ENCODE data around the gene TMPRSS6. TPM values are rescaled to one million over a fixed set of nuclear protein-coding genes. Genes with fewer than 3 reads are reported as not detected.

TMPRSS6 gene
- total RNA-seq, 2 experiments from 2014 or later = 39.9 to 42.1 TPM

GRCh38 chr22:37046589-37046988, 62.9 kb downstream of the TMPRSS6 start:
- no peaks in the 10 kb centered on the region for H3K36me3 Mint-ChIP-seq
- H3K27ac Mint-ChIP-seq = no peak overlapping the region
- DNase-seq = no peak
- POLR2A ChIA-PET = no interaction called here
- H3K4me3 Mint-ChIP-seq = no peak overlapping the region
- intact Hi-C loops (cut with micrococcal nuclease) = loop anchor here (1.0 to 10.0 kb wide), 2 partner anchors 152 to 262 kb away; no protein-coding TSS in a partner anchor
- H3K4me1 Mint-ChIP-seq (ENCODE audit: low read depth) = peaks cover 20% of the 10 kb centered on the region
- H3K9me3 Mint-ChIP-seq = no peaks in the 10 kb centered on the region
- CTCF ChIA-PET = interaction anchor here (0.6 to 4.4 kb wide), 26 partner anchors 9 to 895 kb away, joined by 3 to 55 read pairs (median 5); partner anchors contain the start of genes MPST and TST
- H3K27me3 Mint-ChIP-seq = no peaks in the 10 kb centered on the region

- POLR2A ChIA-PET = no interaction called here
- Mint-ChIP-seq H3K4me1 (ENCODE audit: low read depth) (peaks cover 22% of the 10 kb centered on the region), H3K27me3 (no peaks in the 10 kb centered on the region), H3K27ac (no peak overlapping the region), H3K4me3 (no peak overlapping the region), H3K36me3 (no peaks in the 10 kb centered on the region), H3K9me3 (no peaks in the 10 kb centered on the region)
- peak; percentile 35 for DNase-seq
- CTCF ChIA-PET = interaction anchor here (0.6 to 4.4 kb wide), 27 partner anchors 10 to 895 kb away, joined by 3 to 55 read pairs (median 5); partner anchors contain the start of genes MPST and TST
- intact Hi-C loops (cut with micrococcal nuclease) = loop anchor here (1.0 to 10.0 kb wide), 3 partner anchors 23 to 261 kb away; no protein-coding TSS in a partner anchor
Observed at GRCh38 chr22:37045958-37046357, 63.6 kb downstream of the TMPRSS6 start.

GRCh38 chr22:37044634-37045625, 64.6 kb downstream of the TMPRSS6 start:
- H3K27ac Mint-ChIP-seq = peak overlapping the region; percentile 35
- CTCF ChIA-PET = interaction anchor here (0.5 to 4.4 kb wide), 34 partner anchors 8 to 497 kb away, joined by 3 to 55 read pairs (median 4); partner anchors contain the start of genes IFT27, IL2RB, MPST and RAC2
- H3K4me1 Mint-ChIP-seq (ENCODE audit: low read depth) = peaks cover 25% of the 10 kb centered on the region
- intact Hi-C loops (cut with micrococcal nuclease) = loop anchor here (1.0 to 10.0 kb wide), 3 partner anchors 22 to 260 kb away; no protein-coding TSS in a partner anchor
- no peaks in the 10 kb centered on the region for H3K9me3 Mint-ChIP-seq
- DNase-seq = peak; percentile 55
- POLR2A ChIA-PET = interaction anchor here (1.0 kb wide), 1 partner anchor 77 kb away, joined by 3 read pairs; no protein-coding TSS in a partner anchor
- no peaks in the 10 kb centered on the region for H3K36me3 Mint-ChIP-seq
- no peak overlapping the region for H3K4me3 Mint-ChIP-seq
- H3K27me3 Mint-ChIP-seq = no peaks in the 10 kb centered on the region

- Mint-ChIP-seq H3K4me3 (no peak overlapping the region), H3K27ac (no peak overlapping the region), H3K4me1 (ENCODE audit: low read depth) (peaks cover 25% of the 10 kb centered on the region), H3K27me3 (no peaks in the 10 kb centered on the region), H3K9me3 (no peaks in the 10 kb centered on the region), H3K36me3 (no peaks in the 10 kb centered on the region)
- CTCF ChIA-PET = interaction anchor here (0.6 to 4.4 kb wide), 31 partner anchors 8 to 496 kb away, joined by 3 to 55 read pairs (median 4); partner anchors contain the start of genes IFT27, IL2RB, KCTD17 and MPST
- intact Hi-C loops (cut with micrococcal nuclease) = loop anchor here (1.0 to 10.0 kb wide), 3 partner anchors 21 to 259 kb away; no protein-coding TSS in a partner anchor
- DNase-seq = peak; percentile 75
- POLR2A ChIA-PET = no interaction called here
Observed at GRCh38 chr22:37043828-37044538, 65.5 kb downstream of the TMPRSS6 start.

- H3K27me3 Mint-ChIP-seq = no peaks in the 10 kb centered on the region
- POLR2A ChIA-PET = no interaction called here
- no peaks in the 10 kb centered on the region for H3K36me3 Mint-ChIP-seq
Observed at GRCh38 chr22:37043209-37043827, 66.2 kb downstream of the TMPRSS6 start.

GRCh38 chr22:37039466-37039865, 70.0 kb downstream of the TMPRSS6 start:
- no peak for DNase-seq
- Mint-ChIP-seq H3K27me3 (peaks cover 5% of the 10 kb centered on the region), H3K9me3 (no peaks in the 10 kb centered on the region), H3K4me3 (no peak overlapping the region), H3K27ac (no peak overlapping the region), H3K36me3 (no peaks in the 10 kb centered on the region), H3K4me1 (ENCODE audit: low read depth) (peaks cover 10% of the 10 kb centered on the region)
- intact Hi-C loops (cut with micrococcal nuclease) = no loop called here
- ChIA-PET POLR2A (no interaction called here), CTCF (interaction anchor here (1.0 to 1.3 kb wide), 2 partner anchors 16 to 17 kb away, joined by 3 read pairs; no protein-coding TSS in a partner anchor)

More at GRCh38 chr22:37043209-37043827, 66.2 kb downstream of the TMPRSS6 start:
- CTCF ChIA-PET = interaction anchor here (0.6 to 4.4 kb wide), 15 partner anchors 8 to 496 kb away, joined by 3 to 55 read pairs (median 3); partner anchors contain the start of genes KCTD17 and TST
- Mint-ChIP-seq H3K27ac (no peak overlapping the region), H3K9me3 (no peaks in the 10 kb centered on the region), H3K4me3 (no peak overlapping the region), H3K4me1 (ENCODE audit: low read depth) (peaks cover 25% of the 10 kb centered on the region)
- DNase-seq = no peak
- intact Hi-C loops (cut with micrococcal nuclease) = loop anchor here (10.0 kb wide), 1 partner anchor 259 kb away; no protein-coding TSS in a partner anchor

GRCh38 chr22:37037669-37038068, 71.8 kb downstream of the TMPRSS6 start:
- ChIA-PET POLR2A (no interaction called here), CTCF (no interaction called here)
- H3K27ac Mint-ChIP-seq = no peak overlapping the region
- peaks cover 10% of the 10 kb centered on the region for H3K4me1 Mint-ChIP-seq (ENCODE audit: low read depth)
- no peak for DNase-seq
- H3K27me3 Mint-ChIP-seq = peaks cover 5% of the 10 kb centered on the region
- H3K9me3 Mint-ChIP-seq = no peaks in the 10 kb centered on the region
- no peak overlapping the region for H3K4me3 Mint-ChIP-seq
- no peaks in the 10 kb centered on the region for H3K36me3 Mint-ChIP-seq
- intact Hi-C loops (cut with micrococcal nuclease) = no loop called here

- no peak for DNase-seq
Observed at GRCh38 chr22:37036655-37037377, 72.7 kb downstream of the TMPRSS6 start.

GRCh38 chr22:37033605-37034430, 75.7 kb downstream of the TMPRSS6 start:
- Mint-ChIP-seq H3K4me1 (ENCODE audit: low read depth) (no peaks in the 10 kb centered on the region), H3K9me3 (no peaks in the 10 kb centered on the region), H3K4me3 (no peak overlapping the region), H3K36me3 (no peaks in the 10 kb centered on the region), H3K27ac (no peak overlapping the region), H3K27me3 (peaks cover 5% of the 10 kb centered on the region)
- ChIA-PET POLR2A (no interaction called here), CTCF (interaction anchor here (1.0 kb wide), 1 partner anchor 15 kb away, joined by 4 read pairs; the partner anchor contains the start of gene TST)
- DNase-seq = no peak
- intact Hi-C loops (cut with micrococcal nuclease) = no loop called here

More at GRCh38 chr22:37036655-37037377, 72.7 kb downstream of the TMPRSS6 start:
- H3K4me3 Mint-ChIP-seq = no peak overlapping the region
- ChIA-PET POLR2A (no interaction called here), CTCF (interaction anchor here (0.6 to 1.7 kb wide), 3 partner anchors 8 to 297 kb away, joined by 3 to 5 read pairs (median 3); no protein-coding TSS in a partner anchor)
- H3K4me1 Mint-ChIP-seq (ENCODE audit: low read depth) = peaks cover 10% of the 10 kb centered on the region
- H3K27me3 Mint-ChIP-seq = peaks cover 5% of the 10 kb centered on the region
- no peak overlapping the region for H3K27ac Mint-ChIP-seq
- intact Hi-C loops (cut with micrococcal nuclease) = no loop called here
- no peaks in the 10 kb centered on the region for H3K9me3 Mint-ChIP-seq
- H3K36me3 Mint-ChIP-seq = no peaks in the 10 kb centered on the region
